Measurements from ENCODE around the gene GOLGB1. TPM values are rescaled to one million over a fixed set of nuclear protein-coding genes. Genes with fewer than 3 reads are reported as not detected.
A peak's percentile ranks its signal among the peaks of the same experiment; 100 is the strongest.

Gene GOLGB1
- total RNA-seq (2021): 25.8 and 31.4 TPM in 2 replicates
- long read RNA-seq, full-length matches to known transcripts: 2 of 190 reads
- long read RNA-seq, partial matches to known transcripts: 150 of 190 reads
- long read RNA-seq, other reads (novel, unspliced or antisense): 38 of 190 reads

- Histone ChIP-seq H2BK15ac (ENCODE audit: low read depth, low read length) (no peak within 1 kb of the TSS), H2BK12ac (ENCODE audit: insufficient read length, low read depth, low read length) (no peak within 1 kb of the TSS), H3T11ph (ENCODE audit: low read length) (no peak within 1 kb of the TSS), H3K18ac (ENCODE audit: insufficient read length, low read depth, low read length) (peak within 1 kb of the TSS; percentile 99), H3K79me1 (ENCODE audit: insufficient read depth, low read depth, low read length, poor library complexity, severe bottlenecking) (no peaks in the 10 kb centered on the region), H3K9ac (ENCODE audit: extremely low read depth, insufficient read length, low read length) (peak within 1 kb of the TSS; percentile 87), H2AFZ (ENCODE audit: low read length) (no peak within 1 kb of the TSS), H2BK5ac (ENCODE audit: insufficient read length, low read length) (no peak within 1 kb of the TSS), H3K9me3 (ENCODE audit: control insufficient read depth, low read depth, low read length) (no peaks in the 10 kb centered on the region), H2AK5ac (ENCODE audit: insufficient read length, low read length) (no peak within 1 kb of the TSS), H3K27me3 (ENCODE audit: insufficient read depth, low read length) (no peaks in the 10 kb centered on the region), H3K4me2 (ENCODE audit: insufficient read depth, insufficient read length, low read length) (peak within 1 kb of the TSS; percentile 94), H4K20me1 (ENCODE audit: control insufficient read depth, insufficient read depth, insufficient read length) (no peaks in the 10 kb centered on the region), H4K91ac (ENCODE audit: insufficient read length, low read depth, low read length) (no peak within 1 kb of the TSS), H3K56ac (ENCODE audit: insufficient read length, low read depth, low read length) (no peak within 1 kb of the TSS), H3K27ac (ENCODE audit: insufficient read length, low read depth, low read length) (peak within 1 kb of the TSS; percentile 28), H2BK20ac (ENCODE audit: low read depth, low read length, poor library complexity, severe bottlenecking) (no peak within 1 kb of the TSS), H3K4ac (ENCODE audit: low read depth, low read length) (no peak within 1 kb of the TSS; the same call in 1 of the 2 replicates), H3K23me2 (ENCODE audit: insufficient read length, low read depth, low read length, poor library complexity, severe bottlenecking) (peaks cover 10% of the 10 kb centered on the region), H3K4me1 (ENCODE audit: insufficient read depth, low read length) (no peaks in the 10 kb centered on the region), H3K23ac (ENCODE audit: insufficient read length, low read depth, low read length) (no peak within 1 kb of the TSS), H2BK120ac (ENCODE audit: low read depth, low read length, poor library complexity, severe bottlenecking) (no peak within 1 kb of the TSS), H4K8ac (replicated peaks; ENCODE audit: insufficient read length, low read depth, low read length) (no peak within 1 kb of the TSS), H4K5ac (ENCODE audit: insufficient read length, low read depth, low read length) (no peak within 1 kb of the TSS), H3K79me2 (ENCODE audit: insufficient read depth, low read length) (peaks cover 2% of the 10 kb centered on the region; the same call in 1 of the 2 replicates), H3K14ac (ENCODE audit: insufficient read depth, low read length) (peak within 1 kb of the TSS; percentile 99)
- Mint-ChIP-seq H3K4me1 (peaks cover 3 to 7% of the 10 kb centered on the region in 2 experiments; a peak in 3 of 4 replicates), H3K27ac (no peak within 1 kb of the TSS; a peak in 1 of 7 replicates), H3K9me3 (no peaks in the 10 kb centered on the region), H3K4me3 (no peak within 1 kb of the TSS), H3K36me3 (ENCODE audit: insufficient read depth in 1 of 3, low read depth in 3 of 3) (no peaks in the 10 kb centered on the region), H3K27me3 (ENCODE audit: low read depth) (no peaks in the 10 kb centered on the region; the same call in none of the 2 replicates)
- peak; percentile 98 for DNase-seq
- TF ChIP-seq CTCF (conservative IDR thresholded peaks at IDR 0.05): no peak
- WGBS (ENCODE audit: extremely low coverage, insufficient read length, low lambda C conversion rate): no CpG with 5 or more reads among the region's 51 CpGs
Measured at GRCh38 chr3:121749276-121750086, at the start of gene GOLGB1. Gene GOLGB1 (minus strand): TSS chr3:121749741. CDS start chr3:121730971, 18,770 bp downstream.
